Measurements from ENCODE around the gene CALN1. TPM values are rescaled to one million over a fixed set of nuclear protein-coding genes. Genes with fewer than 3 reads are reported as not detected.

The CALN1 gene
- polyA plus RNA-seq, 3 donors = under 0.01 TPM; not detected in 2

- Histone ChIP-seq H3K4me3 (replicated peaks in 1 of 3; ENCODE audit: low read depth in 2 of 3, low read length in 3 of 3) (no peak overlapping the region), H3K9me3 (replicated peaks in 1 of 2; ENCODE audit: control insufficient read depth in 1 of 2, insufficient read depth in 1 of 2, low read length in 2 of 2) (no peaks in the 10 kb centered on the region), H2AFZ (ENCODE audit: insufficient read depth, low read depth, low read length, poor library complexity, severe bottlenecking) (no peak overlapping the region), H3K27ac (ENCODE audit: low read depth in 1 of 2, low read length in 2 of 2) (no peak overlapping the region), H3K4me1 (ENCODE audit: control insufficient read depth in 1 of 2, insufficient read depth in 2 of 2, low read length in 2 of 2) (no peaks in the 10 kb centered on the region), H3K36me3 (replicated peaks in 1 of 2; ENCODE audit: control insufficient read depth in 1 of 2, insufficient read depth in 2 of 2, low read length in 2 of 2) (no peaks in the 10 kb centered on the region), H3K27me3 (ENCODE audit: control insufficient read depth in 2 of 2, insufficient read depth in 2 of 2, low read length in 2 of 2) (no peaks in the 10 kb centered on the region), H3K9ac (ENCODE audit: insufficient read depth, low read length, poor library complexity, severe bottlenecking) (no peak overlapping the region), H3K4me2 (replicated peaks; ENCODE audit: extremely low read depth, low read length, poor library complexity, severe bottlenecking) (no peak overlapping the region), H3K79me2 (ENCODE audit: insufficient read depth, low read length) (no peaks in the 10 kb centered on the region), H4K20me1 (ENCODE audit: insufficient read depth, low read length) (no peaks in the 10 kb centered on the region)
- DNase-seq = no peak
- Mint-ChIP-seq H3K4me1 (no peaks in the 10 kb centered on the region), H3K27me3 (ENCODE audit: low read depth in 3 of 3) (no peaks in the 10 kb centered on the region), H3K4me3 (no peak overlapping the region), H3K9me3 (peaks cover 0 to 7% (median 3%) of the 10 kb centered on the region in 7 donors), H3K27ac (no peak overlapping the region), H3K36me3 (no peaks in the 10 kb centered on the region)
- intact Hi-C loops (cut with micrococcal nuclease) = no loop called here
- TF ChIP-seq CTCF (IDR thresholded peaks at IDR 0.05) = no peak
- no CpG with 5 or more reads among the region's 4 CpGs for WGBS (ENCODE audit: insufficient coverage)
Measured at GRCh38 chr7:72411419-72411818, 719 bp downstream of the CALN1 start.

- Histone ChIP-seq H3K4me1 (ENCODE audit: control insufficient read depth in 1 of 2, insufficient read depth in 2 of 2, low read length in 2 of 2) (peaks cover 17% of the 10 kb centered on the region in 2 donors), H3K9me3 (replicated peaks in 1 of 2; ENCODE audit: control insufficient read depth in 1 of 2, insufficient read depth in 1 of 2, low read length in 2 of 2) (no peaks in the 10 kb centered on the region), H2AFZ (ENCODE audit: insufficient read depth, low read depth, low read length, poor library complexity, severe bottlenecking) (no peak overlapping the region), H3K4me2 (replicated peaks; ENCODE audit: extremely low read depth, low read length, poor library complexity, severe bottlenecking) (no peak overlapping the region), H3K36me3 (replicated peaks in 1 of 2; ENCODE audit: control insufficient read depth in 1 of 2, insufficient read depth in 2 of 2, low read length in 2 of 2) (no peaks in the 10 kb centered on the region), H3K27ac (ENCODE audit: low read depth in 1 of 2, low read length in 2 of 2) (no peak overlapping the region), H3K9ac (ENCODE audit: insufficient read depth, low read length, poor library complexity, severe bottlenecking) (no peak overlapping the region), H4K20me1 (ENCODE audit: insufficient read depth, low read length) (no peaks in the 10 kb centered on the region), H3K4me3 (replicated peaks in 1 of 3; ENCODE audit: low read depth in 2 of 3, low read length in 3 of 3) (no peak overlapping the region), H3K27me3 (ENCODE audit: control insufficient read depth in 2 of 2, insufficient read depth in 2 of 2, low read length in 2 of 2) (no peaks in the 10 kb centered on the region), H3K79me2 (ENCODE audit: insufficient read depth, low read length) (no peaks in the 10 kb centered on the region)
- H3K4me3 Mint-ChIP-seq = no peak overlapping the region
- TF ChIP-seq CTCF (IDR thresholded peaks at IDR 0.05) = no peak
- DNase-seq = no peak
- no peaks in the 10 kb centered on the region for H3K27me3 Mint-ChIP-seq (ENCODE audit: low read depth in 3 of 3)
- H3K27ac Mint-ChIP-seq = no peak overlapping the region
- H3K9me3 Mint-ChIP-seq = peaks cover under 1 to 6% (median 2%) of the 10 kb centered on the region in 7 donors
- intact Hi-C loops (cut with micrococcal nuclease) = no loop called here
- no CpG with 5 or more reads among the region's 3 CpGs for WGBS (ENCODE audit: insufficient coverage)
- no peaks in the 10 kb centered on the region for H3K36me3 Mint-ChIP-seq
- H3K4me1 Mint-ChIP-seq = peaks cover 18% of the 10 kb centered on the region
Measured at GRCh38 chr7:72409638-72410015, 2.5 kb downstream of the CALN1 start.

Measured in CD14-positive monocyte (primary cell).